Limb (tissue), 2 donors: Measurements from ENCODE around the gene FNDC3A.

ENCODE experiments used
- DNase-seq, 2 donors: peaks; one replicate each; pipeline ENCODE4 v3.0.0-alpha.2; 2016; ENCODE audit errors: extremely low spot score in 2 of 2

Gene FNDC3A

DNA sequence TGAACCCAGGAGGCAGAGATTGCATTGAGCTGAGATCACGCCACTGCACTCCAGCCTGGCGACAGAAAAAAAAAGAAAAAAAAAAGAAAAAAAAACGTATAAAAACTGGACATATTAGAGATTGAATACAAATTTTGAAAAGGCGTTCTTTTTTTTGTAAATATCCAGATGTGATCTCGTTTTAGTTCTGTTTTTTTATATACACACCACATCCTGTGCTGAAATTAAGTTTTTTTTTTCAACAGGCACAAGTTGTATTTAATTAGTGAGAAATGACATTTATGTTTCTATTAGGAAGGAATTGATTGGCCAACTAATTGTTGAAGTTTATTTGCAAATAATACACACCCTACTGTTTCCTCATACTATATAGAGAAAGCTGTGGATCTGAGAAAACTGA, 275.6 kb downstream of the FNDC3A start:
- no peak for DNase-seq

GRCh38 chr13:49253310-49253709, 277.6 kb downstream of the FNDC3A start:
- no peak for DNase-seq

GRCh38 chr13:49254007-49254406, 278.3 kb downstream of the FNDC3A start:
- DNase-seq: no peak

DNA sequence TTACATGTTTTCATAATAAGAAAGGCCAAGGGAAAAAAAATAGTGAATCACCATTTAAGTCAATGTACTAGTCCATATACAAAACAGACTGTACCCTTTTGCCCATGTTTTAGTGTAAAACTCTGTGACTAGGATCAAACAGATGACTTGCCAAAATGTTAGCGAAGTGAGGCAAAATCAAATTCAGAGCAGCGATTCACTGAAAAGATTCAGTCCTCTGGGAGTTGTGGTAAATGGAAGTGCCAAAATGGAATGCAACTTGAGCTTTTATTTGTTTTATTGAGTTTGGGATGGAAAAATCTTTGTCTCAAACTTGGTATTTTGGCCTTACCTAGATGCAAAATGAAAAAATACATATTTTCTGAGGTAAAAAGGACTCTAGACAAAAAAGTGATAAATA, 281.1 kb downstream of the FNDC3A start:
- DNase-seq: no peak

DNA sequence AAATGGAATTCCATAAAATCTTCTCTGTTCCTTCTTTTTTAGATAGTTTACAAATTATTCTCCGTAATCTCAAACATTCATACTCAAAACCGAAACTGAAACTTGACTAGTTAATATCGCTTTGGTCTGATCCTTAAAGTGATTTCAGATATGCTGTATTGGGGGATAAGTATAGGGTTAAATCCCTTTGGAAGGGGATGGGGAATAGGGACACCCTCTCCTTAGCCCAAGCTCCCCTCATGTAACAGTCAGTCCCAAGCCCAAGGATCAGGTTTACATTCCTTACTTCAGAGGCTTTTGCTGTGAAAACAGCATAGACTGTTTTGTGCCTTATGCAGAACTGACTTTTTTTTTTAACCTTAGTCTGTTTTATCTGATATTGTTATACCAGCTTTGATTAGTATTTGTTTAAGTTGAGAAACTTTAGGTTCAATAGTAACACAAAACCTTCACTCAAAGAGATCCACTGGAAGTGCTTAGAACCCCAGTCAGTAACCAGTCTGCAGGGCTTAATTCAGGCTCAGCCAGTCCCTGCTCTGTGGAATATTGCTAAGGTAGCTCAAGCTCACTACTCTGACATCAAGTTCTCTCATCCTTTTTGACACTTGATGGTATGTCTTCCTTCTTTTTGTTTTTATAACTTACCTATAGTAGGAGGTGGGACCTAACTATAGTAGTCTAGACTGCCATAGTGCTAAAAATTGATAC, 282.5 kb downstream of the FNDC3A start:
- DNase-seq: no peak
